Measurements from ENCODE around the gene RNF144A.
"Not testable (repeated sequence)": the region's sequence is repeated elsewhere in the genome, so short reads cannot be mapped to it uniquely, and the experiment has no call there.

RNF144A gene

DNA sequence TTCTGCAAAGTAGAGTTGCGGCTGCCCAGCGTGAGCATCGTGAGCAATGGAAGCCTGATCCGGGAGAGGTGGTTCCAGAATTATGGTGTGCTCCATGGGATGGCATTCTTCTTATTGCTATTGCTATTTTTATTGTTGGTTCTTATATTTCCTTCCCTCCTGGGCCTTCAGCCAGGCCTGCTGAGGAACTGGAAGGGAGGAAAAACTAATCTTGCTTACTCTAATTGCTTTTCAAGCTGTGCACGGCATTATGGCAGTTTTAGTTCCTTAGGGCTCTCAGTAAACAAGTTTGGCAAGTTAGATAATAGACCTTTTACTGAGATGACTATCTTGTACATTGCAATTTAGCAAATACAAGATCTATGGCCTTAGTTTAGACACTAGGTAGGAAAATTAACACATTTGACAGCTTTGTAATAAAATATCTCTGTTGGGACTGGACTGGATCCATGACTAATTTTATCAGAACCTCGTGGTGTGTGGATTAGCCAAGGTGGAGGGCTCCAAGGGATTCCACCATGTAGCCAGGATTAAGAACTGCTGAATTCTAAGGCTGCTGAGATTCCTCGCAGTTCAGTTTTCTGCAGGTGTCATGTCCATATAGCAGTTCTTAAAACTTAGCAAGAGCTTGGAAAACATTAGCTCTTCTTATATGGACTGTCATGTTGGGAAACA is 33.6 kb upstream of the RNF144A start:
- peaks cover 6% of the 10 kb centered on the region for H3K9me3 ChIP-seq (ENCODE audit: control insufficient read depth, low read length)
- H3K4me1 ChIP-seq (ENCODE audit: control insufficient read depth, insufficient read depth, low read length, poor library complexity, severe bottlenecking): no peaks in the 10 kb centered on the region
- H3K4me3 ChIP-seq (ENCODE audit: extremely low read depth, insufficient read depth, low read length, poor library complexity, severe bottlenecking): no peak overlapping the region
- no peak overlapping the region for H3K27ac ChIP-seq (ENCODE audit: low read depth, low read length, severe bottlenecking)
- WGBS, 2 experiments (ENCODE audit: insufficient coverage in 2 of 2): 87 to 92% methylated on average over 5 to 7 of the region's 7 CpGs
- H3K36me3 ChIP-seq (ENCODE audit: control insufficient read depth, insufficient read depth, low read length): no peaks in the 10 kb centered on the region

DNA sequence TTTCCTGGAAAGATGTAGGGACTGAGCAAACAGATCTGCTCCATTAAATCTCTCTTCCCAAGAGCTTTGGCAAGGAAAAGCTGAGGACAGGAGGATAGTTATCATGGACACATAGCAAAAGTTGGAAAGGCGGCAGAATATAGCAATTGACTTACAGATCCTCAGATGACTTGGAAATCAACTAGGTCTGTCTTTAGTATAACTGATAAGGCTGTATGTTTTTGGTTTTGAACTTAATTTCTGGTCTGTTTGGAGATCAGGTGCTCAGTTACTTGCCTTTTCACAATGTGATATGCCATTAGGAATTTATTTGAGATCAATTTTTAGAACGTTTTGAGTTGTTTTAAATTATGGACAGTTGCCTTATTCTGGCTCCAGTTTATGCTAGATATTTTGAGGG is 31.7 kb upstream of the RNF144A start:
- no peaks in the 10 kb centered on the region for H3K9me3 ChIP-seq (ENCODE audit: control insufficient read depth, low read length)
- no peak overlapping the region for H3K4me3 ChIP-seq (ENCODE audit: extremely low read depth, insufficient read depth, low read length, poor library complexity, severe bottlenecking)

DNA sequence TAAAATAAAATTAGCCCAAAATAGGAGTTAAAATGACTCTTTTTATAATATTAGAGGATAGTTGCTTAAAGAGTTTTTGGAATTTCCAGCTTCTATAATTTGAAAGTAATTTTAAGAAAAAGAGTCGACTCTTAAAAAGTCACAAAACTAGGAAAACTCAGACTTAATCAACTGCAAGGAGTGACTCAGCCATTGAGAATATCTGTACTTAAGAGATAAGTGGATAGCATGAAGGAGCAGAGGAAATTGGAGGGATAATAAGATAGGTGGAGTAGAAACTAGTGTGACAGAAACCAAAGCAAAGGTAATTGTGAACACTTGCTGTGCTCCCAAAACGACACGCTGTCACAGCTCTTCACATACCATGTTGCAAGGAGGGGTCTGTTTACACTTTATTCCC is 31.2 kb upstream of the RNF144A start:
- Histone ChIP-seq H3K4me3 (ENCODE audit: extremely low read depth, insufficient read depth, low read length, poor library complexity, severe bottlenecking) (no peak overlapping the region), H3K27ac (ENCODE audit: low read depth, low read length, severe bottlenecking) (no peak overlapping the region), H3K4me1 (ENCODE audit: control insufficient read depth, insufficient read depth, low read length, poor library complexity, severe bottlenecking) (no peaks in the 10 kb centered on the region), H3K9me3 (ENCODE audit: control insufficient read depth, low read length) (no peaks in the 10 kb centered on the region), H3K36me3 (ENCODE audit: control insufficient read depth, insufficient read depth, low read length) (no peaks in the 10 kb centered on the region)
- 100% methylated on average over 1 of the region's 3 CpGs for WGBS, 2 experiments (ENCODE audit: insufficient coverage in 2 of 2)

More for the DNA sequence above, 31.7 kb upstream of the RNF144A start:
- Histone ChIP-seq H3K4me1 (ENCODE audit: control insufficient read depth, insufficient read depth, low read length, poor library complexity, severe bottlenecking) (no peaks in the 10 kb centered on the region), H3K36me3 (ENCODE audit: control insufficient read depth, insufficient read depth, low read length) (no peaks in the 10 kb centered on the region), H3K27ac (ENCODE audit: low read depth, low read length, severe bottlenecking) (no peak overlapping the region)
- 73 to 91% methylated on average over 2 of the region's 2 CpGs for WGBS, 2 experiments (ENCODE audit: insufficient coverage in 2 of 2)

DNA sequence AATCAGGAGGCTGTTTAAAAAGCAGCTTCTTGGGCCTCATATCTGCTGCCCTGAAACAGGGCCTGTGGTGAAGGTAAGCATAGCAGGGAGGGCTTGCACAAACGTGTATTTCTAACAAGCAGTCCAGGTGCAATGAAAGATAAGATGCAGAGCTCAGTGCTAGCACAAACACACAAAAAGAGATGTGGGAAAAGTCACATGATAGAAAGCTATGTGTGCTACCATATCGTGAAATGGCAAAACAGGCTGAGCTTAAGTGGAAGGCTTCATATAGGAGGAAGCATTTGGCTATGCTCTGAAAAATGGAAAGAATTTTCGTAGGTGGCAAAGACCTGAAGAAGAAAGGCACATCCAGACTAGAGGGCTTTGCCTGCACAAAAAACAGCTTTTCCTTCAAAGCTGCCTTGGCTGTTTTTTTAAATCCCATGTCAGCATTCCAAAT is 29.4 kb upstream of the RNF144A start:
- Histone ChIP-seq H3K27ac (ENCODE audit: low read depth, low read length, severe bottlenecking) (no peak overlapping the region), H3K4me3 (ENCODE audit: extremely low read depth, insufficient read depth, low read length, poor library complexity, severe bottlenecking) (no peak overlapping the region), H3K9me3 (ENCODE audit: control insufficient read depth, low read length) (no peaks in the 10 kb centered on the region), H3K4me1 (ENCODE audit: control insufficient read depth, insufficient read depth, low read length, poor library complexity, severe bottlenecking) (no peaks in the 10 kb centered on the region), H3K36me3 (ENCODE audit: control insufficient read depth, insufficient read depth, low read length) (no peaks in the 10 kb centered on the region)
- 81 to 88% methylated on average over 3 of the region's 3 CpGs for whole genome bisulfite sequencing, 2 experiments (ENCODE audit: insufficient coverage in 2 of 2)

DNA sequence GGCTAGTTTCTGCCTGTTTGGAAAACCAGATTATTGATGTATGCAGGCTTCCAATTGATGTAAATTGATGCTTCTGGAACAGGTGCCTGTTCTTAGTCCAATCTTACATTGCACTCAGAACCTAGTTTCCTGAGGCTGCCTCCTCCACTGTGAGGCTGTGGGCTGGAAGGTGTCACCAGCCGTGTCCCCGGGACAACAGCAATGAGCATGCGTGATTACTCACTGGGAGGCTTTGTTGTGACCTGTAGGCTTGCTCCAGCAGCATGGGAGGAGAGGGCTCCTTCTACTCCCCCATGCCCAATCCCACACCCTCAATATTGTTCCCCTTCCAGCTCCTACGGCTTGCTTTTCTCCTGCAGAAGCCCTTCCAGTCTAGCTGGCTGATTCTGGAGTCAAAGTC is 28.5 kb upstream of the RNF144A start:
- Histone ChIP-seq H3K4me1 (ENCODE audit: control insufficient read depth, insufficient read depth, low read length, poor library complexity, severe bottlenecking) (no peaks in the 10 kb centered on the region), H3K9me3 (ENCODE audit: control insufficient read depth, low read length) (no peaks in the 10 kb centered on the region), H3K27ac (ENCODE audit: low read depth, low read length, severe bottlenecking) (no peak overlapping the region), H3K36me3 (ENCODE audit: control insufficient read depth, insufficient read depth, low read length) (no peaks in the 10 kb centered on the region), H3K4me3 (ENCODE audit: extremely low read depth, insufficient read depth, low read length, poor library complexity, severe bottlenecking) (no peak overlapping the region)
- WGBS, 2 experiments (ENCODE audit: insufficient coverage in 2 of 2): 92 to 100% methylated on average over 1 to 2 of the region's 4 CpGs

DNA sequence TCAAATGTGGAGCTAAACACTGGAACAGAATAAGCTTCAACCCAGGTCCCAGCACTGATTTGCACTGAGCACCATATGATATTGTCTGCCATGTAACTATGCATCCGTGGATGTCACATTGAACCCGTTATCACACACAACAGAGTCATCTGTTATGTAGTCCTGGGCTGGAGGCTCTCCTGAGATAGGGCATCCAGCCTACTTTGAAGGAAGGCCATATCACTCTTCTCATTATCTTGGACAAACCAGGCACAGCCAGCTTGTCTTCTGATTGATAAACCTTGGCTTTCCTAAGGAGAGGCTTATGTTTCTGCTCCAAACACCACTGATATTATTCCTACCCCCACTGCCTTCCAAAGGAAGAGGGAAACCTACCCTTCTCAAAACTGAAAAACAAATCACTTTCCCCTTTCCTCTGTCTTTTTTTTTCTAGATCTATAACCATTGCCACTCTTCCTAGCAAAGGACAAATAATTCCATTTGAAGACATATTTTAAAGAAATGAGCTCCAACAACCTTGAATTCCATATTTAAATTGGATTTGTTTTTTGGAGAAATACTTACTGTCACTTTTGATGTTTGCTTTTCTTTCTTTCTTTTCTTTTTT is 23.2 kb upstream of the RNF144A start:
- Histone ChIP-seq H3K4me3 (ENCODE audit: extremely low read depth, insufficient read depth, low read length, poor library complexity, severe bottlenecking) (no peak overlapping the region), H3K27ac (ENCODE audit: low read depth, low read length, severe bottlenecking) (no peak overlapping the region), H3K9me3 (ENCODE audit: control insufficient read depth, low read length) (no peaks in the 10 kb centered on the region), H3K4me1 (ENCODE audit: control insufficient read depth, insufficient read depth, low read length, poor library complexity, severe bottlenecking) (no peaks in the 10 kb centered on the region), H3K36me3 (ENCODE audit: control insufficient read depth, insufficient read depth, low read length) (no peaks in the 10 kb centered on the region)
- WGBS, 2 experiments (ENCODE audit: insufficient coverage in 2 of 2): 80 to 83% methylated on average over 2 of the region's 2 CpGs

DNA sequence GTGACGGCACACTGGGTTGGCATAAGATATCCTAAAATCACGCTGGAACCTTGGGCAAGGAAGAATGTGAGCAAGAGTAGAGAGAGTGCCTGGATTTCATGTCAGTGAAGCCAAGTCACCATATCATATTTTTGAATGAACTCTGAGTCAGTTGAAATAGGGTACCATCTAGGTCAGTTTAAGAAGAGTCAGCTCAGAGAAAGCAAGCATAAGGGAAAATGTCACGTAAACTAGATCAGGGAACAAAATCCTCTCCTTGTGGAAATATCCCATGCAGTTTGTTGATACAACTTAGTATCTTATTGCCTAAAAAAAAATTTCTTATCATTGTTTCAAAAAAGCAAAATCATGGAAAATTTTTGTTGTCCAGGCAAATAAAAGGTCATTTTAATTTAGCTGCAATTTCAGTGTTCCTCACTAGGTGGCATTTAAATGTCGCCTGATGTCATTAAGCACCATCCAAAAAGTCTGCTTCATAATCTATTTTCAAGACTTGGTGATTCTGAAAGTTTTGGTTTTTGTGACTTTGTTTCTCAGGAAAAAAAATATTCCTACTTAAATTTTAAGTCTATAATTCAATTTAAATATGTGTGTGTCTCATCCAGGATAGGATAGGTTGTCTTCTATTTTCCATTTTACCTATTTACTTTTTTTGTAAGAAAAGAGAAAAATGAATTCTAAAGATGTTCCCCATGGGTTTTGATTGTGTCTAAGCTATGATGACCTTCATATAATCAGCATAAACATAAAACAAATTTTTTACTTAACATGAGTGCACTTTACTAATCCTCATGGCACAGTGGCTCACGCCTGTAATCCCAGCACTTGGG is 20.1 kb upstream of the RNF144A start:
- Histone ChIP-seq H3K27ac (ENCODE audit: low read depth, low read length, severe bottlenecking) (no peak overlapping the region), H3K36me3 (ENCODE audit: control insufficient read depth, insufficient read depth, low read length) (no peaks in the 10 kb centered on the region), H3K4me1 (ENCODE audit: control insufficient read depth, insufficient read depth, low read length, poor library complexity, severe bottlenecking) (no peaks in the 10 kb centered on the region), H3K4me3 (ENCODE audit: extremely low read depth, insufficient read depth, low read length, poor library complexity, severe bottlenecking) (no peak overlapping the region), H3K9me3 (ENCODE audit: control insufficient read depth, low read length) (no peaks in the 10 kb centered on the region)
- 97 to 100% methylated on average over 2 to 3 of the region's 5 CpGs for WGBS, 2 experiments (ENCODE audit: insufficient coverage in 2 of 2)

DNA sequence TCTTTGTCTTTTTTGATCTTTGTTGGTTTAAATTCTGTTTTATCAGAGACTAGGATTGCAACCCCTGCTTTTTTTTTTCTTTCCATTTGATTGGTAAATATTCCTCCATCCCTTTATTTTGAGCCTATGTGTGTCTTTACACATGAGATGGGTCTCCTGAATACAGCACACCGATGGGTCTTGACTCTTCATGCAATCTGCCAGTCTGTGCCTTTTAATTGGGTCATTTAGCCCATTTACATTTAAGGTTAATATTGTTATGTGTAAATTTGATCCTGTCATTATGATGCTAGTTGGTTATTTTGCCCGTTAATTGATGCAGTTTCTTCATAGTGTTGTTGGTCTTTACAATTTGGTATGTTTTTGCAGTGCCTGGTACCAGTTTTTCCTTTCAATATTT is 14.6 kb upstream of the RNF144A start:
- not testable (repeated sequence) for H3K9me3 ChIP-seq (ENCODE audit: control insufficient read depth, low read length); H3K4me1 ChIP-seq (ENCODE audit: control insufficient read depth, insufficient read depth, low read length, poor library complexity, severe bottlenecking); H3K27ac ChIP-seq (ENCODE audit: low read depth, low read length, severe bottlenecking); H3K36me3 ChIP-seq (ENCODE audit: control insufficient read depth, insufficient read depth, low read length); H3K4me3 ChIP-seq (ENCODE audit: extremely low read depth, insufficient read depth, low read length, poor library complexity, severe bottlenecking)
- WGBS, 2 experiments (ENCODE audit: insufficient coverage in 2 of 2): 90 to 100% methylated on average over 1 to 2 of the region's 2 CpGs

DNA sequence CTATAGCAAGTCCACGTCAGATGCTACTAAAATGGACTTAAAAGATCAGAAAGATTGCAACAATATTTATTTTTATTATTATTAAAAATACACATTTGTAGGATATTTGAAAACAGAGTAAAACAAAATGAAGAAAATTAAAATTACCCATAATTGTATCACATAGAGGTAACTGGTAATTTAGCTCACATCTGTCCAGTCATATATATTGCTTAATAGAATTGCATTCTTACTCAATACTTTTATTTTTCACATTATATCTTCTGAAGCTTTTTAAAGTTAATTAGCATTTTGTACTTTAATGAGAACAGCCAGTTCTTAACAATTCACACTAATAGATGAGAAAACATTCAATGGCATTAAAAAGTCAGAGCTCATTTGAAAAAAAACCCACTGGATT is 11.5 kb upstream of the RNF144A start:
- Histone ChIP-seq H3K36me3 (ENCODE audit: control insufficient read depth, insufficient read depth, low read length) (no peaks in the 10 kb centered on the region), H3K27ac (ENCODE audit: low read depth, low read length, severe bottlenecking) (no peak overlapping the region), H3K4me1 (ENCODE audit: control insufficient read depth, insufficient read depth, low read length, poor library complexity, severe bottlenecking) (peaks cover 7% of the 10 kb centered on the region), H3K4me3 (ENCODE audit: extremely low read depth, insufficient read depth, low read length, poor library complexity, severe bottlenecking) (no peak overlapping the region), H3K9me3 (ENCODE audit: control insufficient read depth, low read length) (no peaks in the 10 kb centered on the region)
- no CpG with 5 or more reads among the region's 1 CpG for WGBS, 2 experiments (ENCODE audit: insufficient coverage in 2 of 2)

DNA sequence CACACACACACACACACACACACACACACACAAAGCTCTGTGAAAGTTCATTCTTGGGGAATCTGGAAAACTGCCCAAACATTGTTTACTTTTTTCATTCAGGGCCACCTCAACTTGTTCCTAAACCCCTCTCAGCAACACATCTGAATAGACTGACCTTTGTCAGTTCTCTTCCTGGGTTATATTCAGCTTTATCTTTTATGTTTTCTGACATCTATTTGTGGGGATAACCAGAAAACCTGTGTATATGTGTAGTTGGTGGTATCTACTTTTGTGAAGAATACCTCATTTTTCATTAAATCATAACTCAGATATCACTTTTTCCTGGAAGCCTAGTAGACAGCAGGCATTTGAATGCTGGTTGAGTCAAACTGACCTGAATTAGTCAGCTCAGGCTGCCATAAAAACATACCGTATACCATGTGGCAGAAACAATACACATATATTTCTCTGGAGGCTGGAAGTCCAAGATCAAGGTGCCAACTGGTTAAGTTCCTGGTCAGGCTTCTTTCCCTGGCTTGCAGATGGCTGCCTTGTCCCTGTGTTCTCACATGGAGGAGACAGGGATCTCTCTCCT is 11.0 kb upstream of the RNF144A start:
- Histone ChIP-seq H3K4me3 (ENCODE audit: extremely low read depth, insufficient read depth, low read length, poor library complexity, severe bottlenecking) (no peak overlapping the region), H3K4me1 (ENCODE audit: control insufficient read depth, insufficient read depth, low read length, poor library complexity, severe bottlenecking) (peaks cover 7% of the 10 kb centered on the region), H3K9me3 (ENCODE audit: control insufficient read depth, low read length) (no peaks in the 10 kb centered on the region), H3K27ac (ENCODE audit: low read depth, low read length, severe bottlenecking) (no peak overlapping the region), H3K36me3 (ENCODE audit: control insufficient read depth, insufficient read depth, low read length) (no peaks in the 10 kb centered on the region)
- WGBS, 2 experiments (ENCODE audit: insufficient coverage in 2 of 2): 78 to 89% methylated on average over 1 of the region's 1 CpG
